ENCODE data around the gene ITSN1.

DNA sequence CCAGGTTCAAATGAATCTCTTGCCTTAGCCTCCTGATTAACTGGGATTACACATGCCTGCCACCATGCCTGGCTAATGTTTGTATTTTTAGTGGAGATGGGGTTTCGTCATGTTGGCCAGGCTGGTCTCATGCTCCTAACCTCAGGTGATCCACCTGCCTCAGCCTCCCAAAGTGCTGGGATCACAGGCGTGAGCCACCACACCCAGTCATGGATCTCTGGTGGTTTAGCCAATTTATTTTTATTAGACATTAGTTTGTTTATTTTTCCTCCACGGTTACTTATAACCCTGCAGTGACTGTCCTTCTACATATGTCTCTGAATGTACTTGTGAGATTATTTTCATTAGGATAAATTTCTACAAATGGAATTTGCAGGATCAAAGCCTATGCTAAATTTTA, 5.3 kb downstream of the ITSN1 start:
- TF ChIP-seq, protein P1, sequence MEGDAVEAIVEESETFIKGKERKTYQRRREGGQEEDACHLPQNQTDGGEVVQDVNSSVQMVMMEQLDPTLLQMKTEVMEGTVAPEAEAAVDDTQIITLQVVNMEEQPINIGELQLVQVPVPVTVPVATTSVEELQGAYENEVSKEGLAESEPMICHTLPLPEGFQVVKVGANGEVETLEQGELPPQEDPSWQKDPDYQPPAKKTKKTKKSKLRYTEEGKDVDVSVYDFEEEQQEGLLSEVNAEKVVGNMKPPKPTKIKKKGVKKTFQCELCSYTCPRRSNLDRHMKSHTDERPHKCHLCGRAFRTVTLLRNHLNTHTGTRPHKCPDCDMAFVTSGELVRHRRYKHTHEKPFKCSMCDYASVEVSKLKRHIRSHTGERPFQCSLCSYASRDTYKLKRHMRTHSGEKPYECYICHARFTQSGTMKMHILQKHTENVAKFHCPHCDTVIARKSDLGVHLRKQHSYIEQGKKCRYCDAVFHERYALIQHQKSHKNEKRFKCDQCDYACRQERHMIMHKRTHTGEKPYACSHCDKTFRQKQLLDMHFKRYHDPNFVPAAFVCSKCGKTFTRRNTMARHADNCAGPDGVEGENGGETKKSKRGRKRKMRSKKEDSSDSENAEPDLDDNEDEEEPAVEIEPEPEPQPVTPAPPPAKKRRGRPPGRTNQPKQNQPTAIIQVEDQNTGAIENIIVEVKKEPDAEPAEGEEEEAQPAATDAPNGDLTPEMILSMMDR (conservative IDR thresholded peaks at IDR 0.05 in 1 of 2, IDR thresholded peaks at IDR 0.05 in 1 of 2; ENCODE audit: extremely low read depth in 1 of 2, insufficient read depth in 1 of 2, low read depth in 1 of 2, low read length in 2 of 2): no peak
- TF ChIP-seq EZH2 (IDR thresholded peaks at IDR 0.05; ENCODE audit: borderline replicate concordance, low read length): no peak
